Bronchial epithelial cell (primary cell): Measurements from ENCODE around the gene SHF. TPM values are rescaled to one million over a fixed set of nuclear protein-coding genes. Genes with fewer than 3 reads are reported as not detected.
A peak's percentile ranks its signal among the peaks of the same experiment; 100 is the strongest.

Experiments
- DNase-seq: peaks from one replicate; pipeline ENCODE4 v3.0.0-alpha.2; 2010; ENCODE audit warnings: low read depth
- FAIRE-seq: peaks from 2 replicates; lab custom pipeline; 2011; peaks lifted over from hg19 to GRCh38; lab: Jason Lieb, UNC
- H3K27me3 ChIP-seq: 2 replicates; pipeline ENCODE4 v1.5.1; 2011; ENCODE audit warnings: low read length; ENCODE audit not compliant: control insufficient read depth, insufficient read depth
- H3K36me3 ChIP-seq: 2 replicates; pipeline ENCODE4 v1.5.1; 2011; ENCODE audit warnings: low read length; ENCODE audit not compliant: control insufficient read depth, insufficient read depth
- H3K4me3 ChIP-seq: 2 replicates; pipeline ENCODE4 v1.5.1; 2011; ENCODE audit warnings: mild to moderate bottlenecking, low read depth, low read length, control low read depth
- total RNA-seq: library from RNA; depleted of rRNA; stranded (reverse); fragments of >200 nt; gene quantifications from 2 replicates; pipeline ENCODE4 v1.2.1, GENCODE V29; 2014
- TF ChIP-seq, protein P1 (sequence below): IDR thresholded peaks from 2 replicates; pipeline ENCODE4 v1.5.1; 2011; ENCODE audit warnings: mild to moderate bottlenecking, moderate library complexity, low read length, control low read depth, inconsistent platforms; ENCODE audit not compliant: insufficient read depth, severe bottlenecking

The SHF gene
- total RNA-seq, 1 donor from 2014 or later: 0.79 TPM

DNA sequence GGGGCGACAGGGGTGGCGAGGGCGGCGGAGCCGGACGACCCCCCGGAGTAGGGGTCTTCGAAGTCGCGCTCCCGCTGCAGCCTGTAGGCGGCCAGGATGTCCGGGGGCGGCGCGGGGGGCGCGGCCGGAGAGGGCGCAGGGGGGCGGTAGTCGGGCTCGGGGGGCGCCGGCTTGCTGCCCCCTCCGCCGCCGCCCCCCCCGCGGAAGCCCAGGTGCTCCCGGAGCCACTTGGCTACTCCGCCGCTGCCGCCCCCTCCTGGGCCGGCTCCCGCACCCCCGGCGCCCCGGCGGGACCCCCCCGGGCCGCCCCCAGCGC lies 230 bp downstream of the SHF start:
- FAIRE-seq: no peak
- H3K4me3 ChIP-seq: peak overlapping the region; percentile 34
- TF ChIP-seq, protein P1, sequence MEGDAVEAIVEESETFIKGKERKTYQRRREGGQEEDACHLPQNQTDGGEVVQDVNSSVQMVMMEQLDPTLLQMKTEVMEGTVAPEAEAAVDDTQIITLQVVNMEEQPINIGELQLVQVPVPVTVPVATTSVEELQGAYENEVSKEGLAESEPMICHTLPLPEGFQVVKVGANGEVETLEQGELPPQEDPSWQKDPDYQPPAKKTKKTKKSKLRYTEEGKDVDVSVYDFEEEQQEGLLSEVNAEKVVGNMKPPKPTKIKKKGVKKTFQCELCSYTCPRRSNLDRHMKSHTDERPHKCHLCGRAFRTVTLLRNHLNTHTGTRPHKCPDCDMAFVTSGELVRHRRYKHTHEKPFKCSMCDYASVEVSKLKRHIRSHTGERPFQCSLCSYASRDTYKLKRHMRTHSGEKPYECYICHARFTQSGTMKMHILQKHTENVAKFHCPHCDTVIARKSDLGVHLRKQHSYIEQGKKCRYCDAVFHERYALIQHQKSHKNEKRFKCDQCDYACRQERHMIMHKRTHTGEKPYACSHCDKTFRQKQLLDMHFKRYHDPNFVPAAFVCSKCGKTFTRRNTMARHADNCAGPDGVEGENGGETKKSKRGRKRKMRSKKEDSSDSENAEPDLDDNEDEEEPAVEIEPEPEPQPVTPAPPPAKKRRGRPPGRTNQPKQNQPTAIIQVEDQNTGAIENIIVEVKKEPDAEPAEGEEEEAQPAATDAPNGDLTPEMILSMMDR: no peak

GRCh38 chr15:45186771-45187577 lies 792 bp downstream of the SHF start:
- Histone ChIP-seq H3K4me3 (no peak overlapping the region), H3K36me3 (no peaks in the 10 kb centered on the region), H3K27me3 (no peaks in the 10 kb centered on the region)
- no peak for DNase-seq
- TF ChIP-seq, protein P1: no peak
- FAIRE-seq: no peak

More for the DNA sequence above, 230 bp downstream of the SHF start:
- DNase-seq: no peak
- Histone ChIP-seq H3K36me3 (no peaks in the 10 kb centered on the region), H3K27me3 (no peaks in the 10 kb centered on the region)

DNA sequence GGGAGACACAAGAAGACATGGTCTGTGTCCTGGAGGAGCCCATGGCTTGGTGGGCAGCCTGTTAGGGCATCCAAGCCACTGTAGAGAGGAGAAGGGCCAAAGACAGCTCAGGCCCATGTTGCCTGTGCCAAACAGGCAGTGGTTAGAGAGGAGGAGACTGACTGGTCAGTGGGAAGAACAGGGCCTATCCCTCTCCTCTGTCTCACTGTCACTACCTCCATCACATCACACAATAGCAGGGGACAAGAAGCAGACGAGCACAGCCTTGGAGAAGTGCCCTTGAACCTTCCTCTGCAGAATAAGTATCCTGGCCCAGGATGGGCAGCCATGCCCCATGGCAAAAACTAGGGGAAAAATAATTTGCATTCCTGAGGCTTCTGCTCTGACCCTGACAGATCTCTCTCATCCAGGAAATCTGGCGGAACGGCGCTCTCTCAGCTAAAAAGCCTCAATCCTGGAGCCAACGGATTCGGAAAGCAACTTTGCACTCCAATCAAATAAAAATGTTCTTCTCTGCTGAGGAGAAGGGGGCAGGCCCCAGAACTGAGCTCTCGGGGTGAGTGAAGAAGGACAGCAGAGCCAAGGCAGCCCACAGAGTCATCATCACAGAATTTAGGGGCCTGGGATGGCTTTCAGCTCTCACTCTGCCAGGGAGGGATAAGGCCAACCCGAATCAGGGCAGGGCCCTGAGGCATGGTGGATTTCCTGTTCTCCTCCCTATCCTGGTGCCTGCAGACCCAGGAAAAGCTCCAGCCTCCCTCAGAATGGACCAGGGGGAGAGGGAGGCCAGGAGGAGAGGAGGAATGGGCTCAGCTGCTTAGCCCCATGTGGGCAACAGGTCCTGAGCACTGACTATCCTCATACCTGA lies 1.6 kb downstream of the SHF start:
- Histone ChIP-seq H3K4me3 (no peak overlapping the region), H3K36me3 (no peaks in the 10 kb centered on the region), H3K27me3 (no peaks in the 10 kb centered on the region)
- no peak for FAIRE-seq
- DNase-seq: no peak
- TF ChIP-seq, protein P1: no peak

DNA sequence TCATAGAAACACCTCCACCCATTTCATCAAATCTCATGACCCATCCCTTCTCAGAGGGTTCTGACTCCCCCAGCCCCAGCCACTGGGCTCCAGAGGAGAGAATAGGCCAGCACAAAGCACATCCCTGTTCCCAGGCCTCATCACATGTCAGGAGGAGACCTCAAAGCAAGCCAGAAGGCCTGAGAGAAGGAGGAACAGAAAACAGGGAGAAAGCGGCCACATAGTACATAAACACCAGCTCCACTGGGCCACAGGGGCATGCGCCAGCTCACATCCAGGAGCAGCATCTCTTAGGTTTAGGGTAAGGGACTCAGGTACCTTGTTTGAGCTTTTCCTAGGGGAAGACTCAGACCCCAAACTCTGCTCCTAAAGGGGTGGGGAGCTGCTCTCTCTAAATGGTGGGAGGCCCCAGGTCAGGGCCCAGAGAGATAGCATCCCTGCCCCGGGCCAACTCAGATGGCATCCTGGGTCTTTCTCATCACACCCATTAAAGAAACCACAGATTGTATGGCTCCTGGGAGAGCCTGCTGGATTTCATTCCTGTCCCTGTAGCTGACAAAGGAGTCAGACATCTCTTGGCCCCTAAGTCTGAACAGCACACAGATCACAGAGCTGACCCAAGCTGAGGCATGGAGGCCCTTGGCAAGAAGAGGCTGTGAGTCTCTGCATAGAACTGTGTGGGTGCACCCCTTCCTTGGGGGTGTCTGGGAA lies 2.5 kb downstream of the SHF start:
- FAIRE-seq: peak; percentile 36
- DNase-seq: no peak
- H3K27me3 ChIP-seq: no peaks in the 10 kb centered on the region

DNA sequence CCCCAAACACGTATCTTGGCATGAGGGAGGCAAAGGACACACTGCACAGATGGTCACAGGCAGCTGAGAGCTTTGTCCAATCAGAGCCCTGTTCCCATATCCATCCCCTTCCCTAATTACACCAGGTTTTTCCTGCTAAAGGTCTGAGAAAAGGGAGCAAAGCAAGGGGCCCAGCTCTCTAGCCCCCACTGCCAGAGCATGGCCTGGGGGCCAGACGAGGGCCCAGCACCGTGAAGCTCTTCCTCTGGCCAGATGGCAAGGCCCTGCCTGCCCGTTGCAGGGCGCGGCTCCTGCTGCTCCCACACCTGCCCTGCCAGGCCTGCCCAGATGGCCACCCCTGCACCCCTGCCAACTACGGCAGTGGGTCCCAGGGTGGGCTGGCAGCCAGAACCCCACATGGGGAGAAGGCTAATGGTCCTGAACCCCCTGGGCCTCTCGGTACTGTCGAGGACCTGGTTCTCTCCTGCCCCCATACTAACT lies 3.2 kb downstream of the SHF start:
- FAIRE-seq: no peak
- TF ChIP-seq, protein P1: no peak
- H3K27me3 ChIP-seq: no peaks in the 10 kb centered on the region
- H3K4me3 ChIP-seq: no peak overlapping the region
- DNase-seq: no peak
- H3K36me3 ChIP-seq: no peaks in the 10 kb centered on the region

More for the DNA sequence above, 2.5 kb downstream of the SHF start:
- no peak overlapping the region for H3K4me3 ChIP-seq
- TF ChIP-seq, protein P1: no peak
- H3K36me3 ChIP-seq: no peaks in the 10 kb centered on the region
